ENCODE results near the gene RRM1. TPM values are rescaled to one million over a fixed set of nuclear protein-coding genes. Genes with fewer than 3 reads are reported as not detected.

Gene RRM1
- total and polyA plus RNA-seq, 8 donors = 16.6 to 100 (median 25.7) TPM

- WGBS, 5 donors = 86 to 96% (median 93%) methylated on average over 4 of the region's 4 CpGs
- no peaks in the 10 kb centered on the region for H3K9me3 ChIP-seq
- DNase-seq = no peak
- peaks cover 18 to 57% (median 52%) of the 10 kb centered on the region in 4 donors for H3K36me3 ChIP-seq
- TF ChIP-seq CTCF (IDR thresholded peaks at IDR 0.05) (no peak), POLR2A (IDR thresholded peaks at IDR 0.05) (no peak), POLR2AphosphoS5 (IDR thresholded peaks at IDR 0.05) (no peak), EP300 (IDR thresholded peaks at IDR 0.05) (no peak)
- intact Hi-C loops (cut with DNase I; ENCODE audit: low total_unique reads) = no loop called here
- peaks cover 0 to 35% (median 8%) of the 10 kb centered on the region in 4 donors for H3K4me1 ChIP-seq
- H3K4me3 ChIP-seq = no peak overlapping the region
- H3K27me3 ChIP-seq = no peaks in the 10 kb centered on the region
- H3K27ac ChIP-seq = no peak overlapping the region
Measured at GRCh38 chr11:4102711-4103110, 8.1 kb downstream of the RRM1 start.

- H3K36me3 ChIP-seq = peaks cover 18 to 63% (median 57%) of the 10 kb centered on the region in 4 donors
- intact Hi-C loops (cut with DNase I; ENCODE audit: low total_unique reads) = no loop called here
- WGBS, 5 donors = 88 to 98% (median 95%) methylated on average over 2 of the region's 2 CpGs
- DNase-seq = no peak
- H3K27ac ChIP-seq = no peak overlapping the region
- H3K27me3 ChIP-seq = no peaks in the 10 kb centered on the region
- H3K4me3 ChIP-seq = no peak overlapping the region
- no peak for TF ChIP-seq EP300 (IDR thresholded peaks at IDR 0.05)
- H3K4me1 ChIP-seq = peaks cover 0 to 34% (median 5%) of the 10 kb centered on the region in 4 donors
- H3K9me3 ChIP-seq = no peaks in the 10 kb centered on the region
Measured at GRCh38 chr11:4103269-4103668, 8.7 kb downstream of the RRM1 start.

- WGBS, 5 donors = 97 to 100% (median 100%) methylated on average over 1 of the region's 1 CpG
- no peaks in the 10 kb centered on the region for H3K9me3 ChIP-seq
- H3K36me3 ChIP-seq = peaks cover 21 to 88% (median 79%) of the 10 kb centered on the region in 4 donors
- H3K4me3 ChIP-seq = no peak overlapping the region
- intact Hi-C loops (cut with DNase I; ENCODE audit: low total_unique reads) = no loop called here
- DNase-seq = no peak
- H3K27me3 ChIP-seq = no peaks in the 10 kb centered on the region
- peaks cover 0 to 14% (median 0%) of the 10 kb centered on the region in 4 donors for H3K4me1 ChIP-seq
- TF ChIP-seq POLR2AphosphoS5 (IDR thresholded peaks at IDR 0.05) = no peak
- TF ChIP-seq EP300 (IDR thresholded peaks at IDR 0.05) = no peak
- TF ChIP-seq CTCF (IDR thresholded peaks at IDR 0.05) = no peak
- H3K27ac ChIP-seq = no peak overlapping the region
Measured at GRCh38 chr11:4105916-4106315, 11.3 kb downstream of the RRM1 start.

- H3K27ac ChIP-seq = no peak overlapping the region
- intact Hi-C loops (cut with DNase I; ENCODE audit: low total_unique reads) = no loop called here
- no peak overlapping the region for H3K4me3 ChIP-seq
- H3K36me3 ChIP-seq = peaks cover 31 to 97% (median 93%) of the 10 kb centered on the region in 4 donors
- no peak for DNase-seq
- H3K9me3 ChIP-seq = no peaks in the 10 kb centered on the region
- TF ChIP-seq POLR2AphosphoS5 (IDR thresholded peaks at IDR 0.05) = no peak
- no peak for TF ChIP-seq CTCF (IDR thresholded peaks at IDR 0.05)
- TF ChIP-seq EP300 (IDR thresholded peaks at IDR 0.05) = no peak
- no peak for TF ChIP-seq POLR2A (IDR thresholded peaks at IDR 0.05)
- H3K4me1 ChIP-seq = peaks cover 0 to 7% (median 0%) of the 10 kb centered on the region in 4 donors
- 76 to 78% (median 77%) methylated on average over 5 of the region's 5 CpGs for WGBS, 5 donors
- H3K27me3 ChIP-seq = no peaks in the 10 kb centered on the region
Measured at GRCh38 chr11:4111834-4112233, 17.2 kb downstream of the RRM1 start.

- no peak for TF ChIP-seq CTCF (IDR thresholded peaks at IDR 0.05)
- Histone ChIP-seq H3K9me3 (no peaks in the 10 kb centered on the region), H3K4me3 (no peak overlapping the region), H3K27me3 (no peaks in the 10 kb centered on the region), H3K36me3 (peaks cover 24 to 97% (median 94%) of the 10 kb centered on the region in 4 donors), H3K27ac (no peak overlapping the region), H3K4me1 (no peaks in the 10 kb centered on the region)
- WGBS, 5 donors = 77 to 89% (median 84%) methylated on average over 2 of the region's 2 CpGs
- no peak for DNase-seq
- intact Hi-C loops (cut with DNase I; ENCODE audit: low total_unique reads) = no loop called here
Measured at GRCh38 chr11:4115128-4115527, 20.5 kb downstream of the RRM1 start.

All from stomach (tissue), 9 donors.